MM.1S (cell line): ENCODE results near the gene SYNPO2.

Source experiments
- DNase-seq: peaks from one replicate; pipeline ENCODE4 v3.0.0-alpha.2; 2015
- H2AFZ ChIP-seq: fragments of 300-600 bp; sonication (generic); 2 replicates; pipeline ENCODE4 v1.6.0; 2016; ENCODE audit warnings: antibody characterized with exemption, low read length
- H3F3A ChIP-seq: fragments of 300-600 bp; sonication (generic); 2 replicates; pipeline ENCODE4 v1.6.1; 2016; ENCODE audit warnings: mild to moderate bottlenecking, antibody characterized with exemption, low read length, moderate library complexity, mixed read lengths; ENCODE audit not compliant: insufficient read depth
- H3K27ac ChIP-seq: fragments of 300-600 bp; sonication (generic); 2 replicates; pipeline ENCODE4 v1.5.1; 2016; ENCODE audit warnings: mild to moderate bottlenecking, low read length
- H3K27me3 ChIP-seq: fragments of 300-600 bp; sonication (generic); replicated peaks from 2 replicates; pipeline ENCODE4 v1.6.0; 2016; ENCODE audit warnings: low read length; ENCODE audit not compliant: insufficient read depth
- H3K36me3 ChIP-seq: fragments of 300-600 bp; sonication (generic); replicated peaks from 2 replicates; pipeline ENCODE4 v1.6.1; 2016; ENCODE audit warnings: mild to moderate bottlenecking, low read length, mixed read lengths; ENCODE audit not compliant: insufficient read depth
- H3K4me1 ChIP-seq: fragments of 300-600 bp; sonication (generic); 2 replicates; pipeline ENCODE4 v1.6.1; 2016; ENCODE audit warnings: low read length, mixed read lengths
- H3K4me2 ChIP-seq: fragments of 300-600 bp; sonication (generic); 2 replicates; pipeline ENCODE4 v1.6.0; 2016; ENCODE audit warnings: low read depth, low read length
- H3K4me3 ChIP-seq: fragments of 300-600 bp; sonication (generic); 2 replicates; pipeline ENCODE4 v1.5.1; 2016; ENCODE audit warnings: low read length, mixed read lengths
- H3K79me2 ChIP-seq: fragments of 300-600 bp; sonication (generic); 2 replicates; pipeline ENCODE4 v1.6.1; 2016; ENCODE audit warnings: mixed run types, low read length, mixed read lengths
- H3K9ac ChIP-seq: fragments of 300-600 bp; sonication (generic); 2 replicates; pipeline ENCODE4 v1.6.1; 2016; ENCODE audit warnings: low read length, mixed read lengths
- H3K9me2 ChIP-seq: fragments of 300-600 bp; sonication (generic); replicated peaks from 2 replicates; pipeline ENCODE4 v1.6.1; 2016; ENCODE audit warnings: mild to moderate bottlenecking, low read length, mixed read lengths; ENCODE audit not compliant: insufficient read depth
- H3K9me3 ChIP-seq: fragments of 300-600 bp; sonication (generic); replicated peaks from 2 replicates; pipeline ENCODE4 v1.6.1; 2016; ENCODE audit warnings: mild to moderate bottlenecking, low read length, mixed read lengths; ENCODE audit not compliant: insufficient read depth
- H4K20me1 ChIP-seq: fragments of 300-600 bp; sonication (generic); 2 replicates; pipeline ENCODE4 v1.6.1; 2016; ENCODE audit warnings: mild to moderate bottlenecking, low read length, moderate library complexity, mixed read lengths; ENCODE audit not compliant: insufficient read depth
- EZH2 ChIP-seq: fragments of 300-600 bp; sonication (generic); optimal IDR thresholded peaks from 2 replicates; pipeline ENCODE3; 2017; ENCODE audit warnings: low read depth, mild to moderate bottlenecking, antibody characterized with exemption, low read length, mixed read lengths
- EZH2phosphoT487 ChIP-seq: fragments of 300-600 bp; sonication (generic); IDR thresholded peaks from 2 replicates; pipeline ENCODE4 v1.6.1; 2018; ENCODE audit warnings: antibody characterized with exemption, low read length
- TF ChIP-seq, protein P1 (sequence below): fragments of 300-600 bp; sonication (generic); IDR thresholded peaks from 2 replicates; pipeline ENCODE4 v1.5.1; 2016; ENCODE audit warnings: antibody characterized with exemption, low read length, mixed read lengths

The SYNPO2 gene

DNA sequence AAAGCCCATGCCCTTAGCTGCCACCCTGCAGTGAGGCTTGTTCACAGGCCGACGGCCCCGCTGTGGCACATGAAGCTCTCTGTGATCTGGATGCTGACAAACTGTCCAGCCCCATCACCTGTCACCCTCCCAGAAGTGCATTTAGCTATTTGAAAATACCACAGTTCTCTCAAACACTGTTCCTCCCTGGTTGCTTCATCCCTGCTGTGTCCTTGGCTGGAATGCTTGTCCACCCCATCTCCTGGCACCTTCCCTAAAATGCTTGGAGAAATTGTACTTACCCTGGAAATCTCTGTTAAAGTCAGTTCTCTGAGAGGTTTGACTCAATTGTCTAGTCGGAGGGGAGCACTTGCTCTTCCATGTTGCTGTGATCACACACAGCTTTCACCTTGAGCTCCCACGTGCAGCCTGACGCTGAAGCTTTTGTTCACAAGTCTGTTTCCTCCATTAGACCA, 10.1 kb downstream of the SYNPO2 start:
- Histone ChIP-seq H3K9me3 (no peaks in the 10 kb centered on the region), H4K20me1 (no peaks in the 10 kb centered on the region), H3K79me2 (no peaks in the 10 kb centered on the region), H3K4me3 (no peak overlapping the region), H3K27me3 (no peaks in the 10 kb centered on the region), H3K4me1 (no peaks in the 10 kb centered on the region), H3F3A (no peaks in the 10 kb centered on the region), H3K9ac (no peak overlapping the region), H3K36me3 (no peaks in the 10 kb centered on the region), H3K4me2 (no peak overlapping the region), H3K27ac (no peak overlapping the region), H3K9me2 (no peaks in the 10 kb centered on the region), H2AFZ (no peak overlapping the region)
- no peak for DNase-seq
- TF ChIP-seq EZH2: no peak
- TF ChIP-seq EZH2phosphoT487: no peak
- TF ChIP-seq, protein P1, sequence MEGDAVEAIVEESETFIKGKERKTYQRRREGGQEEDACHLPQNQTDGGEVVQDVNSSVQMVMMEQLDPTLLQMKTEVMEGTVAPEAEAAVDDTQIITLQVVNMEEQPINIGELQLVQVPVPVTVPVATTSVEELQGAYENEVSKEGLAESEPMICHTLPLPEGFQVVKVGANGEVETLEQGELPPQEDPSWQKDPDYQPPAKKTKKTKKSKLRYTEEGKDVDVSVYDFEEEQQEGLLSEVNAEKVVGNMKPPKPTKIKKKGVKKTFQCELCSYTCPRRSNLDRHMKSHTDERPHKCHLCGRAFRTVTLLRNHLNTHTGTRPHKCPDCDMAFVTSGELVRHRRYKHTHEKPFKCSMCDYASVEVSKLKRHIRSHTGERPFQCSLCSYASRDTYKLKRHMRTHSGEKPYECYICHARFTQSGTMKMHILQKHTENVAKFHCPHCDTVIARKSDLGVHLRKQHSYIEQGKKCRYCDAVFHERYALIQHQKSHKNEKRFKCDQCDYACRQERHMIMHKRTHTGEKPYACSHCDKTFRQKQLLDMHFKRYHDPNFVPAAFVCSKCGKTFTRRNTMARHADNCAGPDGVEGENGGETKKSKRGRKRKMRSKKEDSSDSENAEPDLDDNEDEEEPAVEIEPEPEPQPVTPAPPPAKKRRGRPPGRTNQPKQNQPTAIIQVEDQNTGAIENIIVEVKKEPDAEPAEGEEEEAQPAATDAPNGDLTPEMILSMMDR: no peak

DNA sequence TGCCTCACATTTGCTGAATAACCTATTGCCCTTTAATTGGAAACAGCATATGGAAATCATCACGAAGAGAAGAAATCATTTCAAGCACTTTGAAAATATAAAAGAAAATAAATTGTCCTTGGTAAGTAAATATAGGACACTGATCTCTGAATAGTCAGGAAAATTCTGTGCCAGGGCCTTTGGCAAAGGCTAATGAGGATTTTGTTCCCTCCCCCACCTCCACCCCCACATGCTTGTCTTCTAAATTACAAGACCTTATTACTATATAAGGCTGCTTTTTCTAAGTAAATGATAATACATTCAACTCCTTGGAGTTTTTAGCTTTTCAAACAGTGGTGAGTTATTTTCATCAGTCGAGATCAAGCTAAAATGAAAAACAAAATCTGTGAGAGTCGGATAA, 15.8 kb downstream of the SYNPO2 start:
- Histone ChIP-seq H3K9ac (no peak overlapping the region), H3K4me3 (no peak overlapping the region), H3K9me2 (no peaks in the 10 kb centered on the region), H3K36me3 (no peaks in the 10 kb centered on the region), H4K20me1 (no peaks in the 10 kb centered on the region), H2AFZ (no peak overlapping the region), H3K4me1 (no peaks in the 10 kb centered on the region), H3K27ac (no peak overlapping the region), H3K27me3 (no peaks in the 10 kb centered on the region), H3K9me3 (no peaks in the 10 kb centered on the region), H3K4me2 (no peak overlapping the region), H3K79me2 (no peaks in the 10 kb centered on the region), H3F3A (no peaks in the 10 kb centered on the region)
- TF ChIP-seq, protein P1: no peak
- no peak for TF ChIP-seq EZH2phosphoT487
- no peak for TF ChIP-seq EZH2
- no peak for DNase-seq

DNA sequence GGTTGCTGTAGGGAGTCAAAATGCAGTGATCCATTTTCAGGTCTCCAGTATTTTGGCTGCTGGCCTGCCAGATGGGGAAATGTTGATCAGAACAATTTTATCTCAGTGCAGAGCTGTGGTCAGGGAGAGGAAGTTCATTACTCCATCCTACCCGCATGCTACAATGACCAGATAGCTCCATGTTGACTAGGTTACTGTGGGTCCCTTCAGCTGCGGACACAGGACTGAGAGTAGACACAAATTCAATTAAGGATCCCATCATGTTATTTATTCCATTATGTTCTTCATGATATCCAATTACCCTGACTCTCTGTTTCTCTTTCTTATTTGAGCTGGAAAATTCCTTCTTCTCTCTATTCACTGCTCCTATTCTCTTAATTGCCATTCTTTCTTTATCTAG, 16.3 kb downstream of the SYNPO2 start:
- no peak overlapping the region for H3K9ac ChIP-seq
- TF ChIP-seq, protein P1: no peak
- no peak for TF ChIP-seq EZH2phosphoT487
- no peak for TF ChIP-seq EZH2
- H3K4me3 ChIP-seq: no peak overlapping the region
- H3F3A ChIP-seq: no peaks in the 10 kb centered on the region
- DNase-seq: no peak
- no peak overlapping the region for H2AFZ ChIP-seq
- no peaks in the 10 kb centered on the region for H3K9me3 ChIP-seq
- no peak overlapping the region for H3K4me2 ChIP-seq
- no peaks in the 10 kb centered on the region for H3K4me1 ChIP-seq
- no peak overlapping the region for H3K27ac ChIP-seq
- no peaks in the 10 kb centered on the region for H4K20me1 ChIP-seq
- no peaks in the 10 kb centered on the region for H3K36me3 ChIP-seq
- no peaks in the 10 kb centered on the region for H3K79me2 ChIP-seq
- no peaks in the 10 kb centered on the region for H3K9me2 ChIP-seq
- H3K27me3 ChIP-seq: no peaks in the 10 kb centered on the region
